Left cardiac atrium (tissue), 4 donors: Measurements from ENCODE around the gene MOK. TPM values are rescaled to one million over a fixed set of nuclear protein-coding genes. Genes with fewer than 3 reads are reported as not detected.

ENCODE experiments used
- ATAC-seq, 2 donors: fragments of 200-7000 bp; cut with Tn5 transposase; one replicate each; pipeline ENCODE4 v1.9.1; 2020; ENCODE audit warnings: mild to moderate bottlenecking in 2 of 2, moderate library complexity in 2 of 2
- DNase-seq: peaks from one replicate; pipeline ENCODE4 v3.0.0-alpha.2; 2020
- intact Hi-C, 2 donors: fragments of 100-400 bp; cut with DNase I; formaldehyde crosslinking; loops; one replicate each; pipeline versions ENCODE4 v1.14.1 to v1.15.1; 2022 to 2023
- total RNA-seq, 2 donors: library from RNA; stranded (reverse); fragmentation: NEBNext Ultra II Directional; extraction: Animal tissue kit (Norgen Biotek cat#: 25700); gene quantifications; one replicate each; pipeline ENCODE4 v1.2.1, GENCODE V29; 2021
- donor health status: DM: no; HTN: yes; CAD: no.
- donor health status: DM: no; HTN: yes; CAD: no; lungs with severe emphysema.
- donor health status: DM: yes; HTN: yes; CAD: no.
- donor health status: Dilated cardiomyopathy.

The MOK gene
- total RNA-seq, 2 donors from 2014 or later: 10.8 to 15.3 TPM

GRCh38 chr14:102233081-102233480 is 71.9 kb downstream of the MOK start:
- ATAC-seq (no peak), DNase-seq (no peak)
- intact Hi-C loops: no loop called here

- DNase-seq (no peak), ATAC-seq (no peak)
- intact Hi-C loops: no loop called here
Observed at GRCh38 chr14:102232348-102232625, 72.7 kb downstream of the MOK start.

GRCh38 chr14:102231476-102232347 is 73.3 kb downstream of the MOK start:
- intact Hi-C loops: no loop called here
- no peak for ATAC-seq

GRCh38 chr14:102230481-102231210 is 74.3 kb downstream of the MOK start:
- DNase-seq (no peak), ATAC-seq (no peak)
- intact Hi-C loops: no loop called here

More at GRCh38 chr14:102231476-102232347, 73.3 kb downstream of the MOK start:
- no peak for DNase-seq

- no peak for DNase-seq
- intact Hi-C loops: no loop called here
Observed at GRCh38 chr14:102229739-102230092, 75.2 kb downstream of the MOK start.

GRCh38 chr14:102229071-102229738 is 75.8 kb downstream of the MOK start:
- ATAC-seq (no peak), DNase-seq (no peak)
- intact Hi-C loops: no loop called here

More at GRCh38 chr14:102229739-102230092, 75.2 kb downstream of the MOK start:
- ATAC-seq: no peak

GRCh38 chr14:102227184-102227964 is 77.6 kb downstream of the MOK start:
- DNase-seq (no peak), ATAC-seq (peak; percentile 23 to 49)
- intact Hi-C loops: no loop called here

- ATAC-seq: no peak
- DNase-seq: no peak
- intact Hi-C loops: no loop called here
Observed at GRCh38 chr14:102226356-102227125, 78.4 kb downstream of the MOK start.

GRCh38 chr14:102225936-102226335 is 79.0 kb downstream of the MOK start:
- no peak for DNase-seq
- no peak for ATAC-seq
- intact Hi-C loops: no loop called here

GRCh38 chr14:102225386-102225785 is 79.6 kb downstream of the MOK start:
- no peak for ATAC-seq
- intact Hi-C loops: no loop called here

GRCh38 chr14:102223682-102224081 is 81.3 kb downstream of the MOK start:
- ATAC-seq (no peak), DNase-seq (no peak)
- intact Hi-C loops: no loop called here

More at GRCh38 chr14:102225386-102225785, 79.6 kb downstream of the MOK start:
- no peak for DNase-seq

- DNase-seq: no peak
- no peak for ATAC-seq
- intact Hi-C loops: no loop called here
Observed at GRCh38 chr14:102222751-102223150, 82.2 kb downstream of the MOK start.

- intact Hi-C loops: no loop called here
- DNase-seq (no peak), ATAC-seq (no peak)
Observed at GRCh38 chr14:102222009-102222575, 82.9 kb downstream of the MOK start.

- intact Hi-C loops: no loop called here
- DNase-seq: no peak
- no peak for ATAC-seq
Observed at GRCh38 chr14:102221026-102221425, 83.9 kb downstream of the MOK start.

- intact Hi-C loops: no loop called here
- DNase-seq (no peak), ATAC-seq (no peak)
Observed at GRCh38 chr14:102220031-102220430, 84.9 kb downstream of the MOK start.

GRCh38 chr14:102219316-102219715 is 85.6 kb downstream of the MOK start:
- intact Hi-C loops: no loop called here
- ATAC-seq (no peak), DNase-seq (no peak)

- no peak for ATAC-seq
- DNase-seq: no peak
- intact Hi-C loops: no loop called here
Observed at GRCh38 chr14:102218688-102219087, 86.3 kb downstream of the MOK start.

GRCh38 chr14:102217987-102218421 is 87.0 kb downstream of the MOK start:
- no peak for ATAC-seq
- intact Hi-C loops: no loop called here
- no peak for DNase-seq
